T-cell (primary cell): ENCODE data around the gene ERCC3. TPM values are rescaled to one million over a fixed set of nuclear protein-coding genes. Genes with fewer than 3 reads are reported as not detected.

ENCODE experiments used
- ATAC-seq, 4 experiments: fragments of 200-7000 bp in 3 of 4; fragments of 150-1000 bp in 1 of 4; cut with Tn5 transposase; replicated peaks in 1 of 4; 1 replicate in 3 of 4; 2 replicates in 1 of 4; pipeline ENCODE4 v1.10.0; 2021; ENCODE audit warnings: moderate library complexity in 3 of 4, mild to moderate bottlenecking in 2 of 4, moderate number of reproducible peaks in 1 of 4
- CTCF ChIA-PET, 2 donors: fragments of 300-600 bp; sonication (Branson Sonifier 250); formaldehyde crosslinking; loops; one replicate each; lab custom pipeline; 2022; ENCODE audit warnings: antibody characterized with exemption in 2 of 2; lab: Charles Lee
- POLR2A ChIA-PET, 2 donors: fragments of 300-600 bp; sonication (Branson Sonifier 250); formaldehyde crosslinking; loops; one replicate each; lab custom pipeline; 2022; ENCODE audit warnings: antibody characterized with exemption in 2 of 2; lab: Charles Lee
- DNase-seq, 35 experiments: peaks; one replicate each; pipeline versions ENCODE4 v3.0.0 to v3.0.0-alpha.2; 2013 to 2023
- H3K27ac ChIP-seq: one replicate; pipeline ENCODE4 v1.5.1; 2013; ENCODE audit warnings: low read length
- H3K27me3 ChIP-seq, 2 experiments: replicated peaks in 1 of 2; 1 replicate in 1 of 2; 2 replicates in 1 of 2; pipeline versions ENCODE4 v1.6.1 to v1.7.0; 2013; ENCODE audit warnings: low read length in 1 of 2, mixed read lengths in 1 of 2; ENCODE audit not compliant: control insufficient read depth in 2 of 2, insufficient read depth in 2 of 2; ENCODE audit errors: extremely low read depth in 1 of 2
- H3K36me3 ChIP-seq, 2 donors: 1 replicate in 1 of 2; 2 replicates in 1 of 2; pipeline versions ENCODE4 v1.6.1 to v1.7.0; 2013; ENCODE audit warnings: low read length in 1 of 2; ENCODE audit not compliant: control insufficient read depth in 2 of 2, insufficient read depth in 1 of 2; ENCODE audit errors: extremely low read depth in 1 of 2
- H3K4me1 ChIP-seq, 2 experiments: 1 replicate in 1 of 2; 2 replicates in 1 of 2; pipeline versions ENCODE4 v1.6.1 to v1.7.0; 2013; ENCODE audit warnings: low read length in 2 of 2, mixed read lengths in 1 of 2; ENCODE audit not compliant: insufficient read depth in 2 of 2, control insufficient read depth in 1 of 2; ENCODE audit errors: extremely low read depth in 1 of 2
- H3K4me3 ChIP-seq, 2 donors: 1 replicate in 1 of 2; 2 replicates in 1 of 2; pipeline versions ENCODE4 v1.5.1 to v1.7.0; 2013; ENCODE audit warnings: mild to moderate bottlenecking in 2 of 2, low read length in 1 of 2, moderate library complexity in 1 of 2; ENCODE audit not compliant: control insufficient read depth in 1 of 2; ENCODE audit errors: extremely low read depth in 1 of 2
- H3K9me3 ChIP-seq: 2 replicates; pipeline ENCODE4 v1.7.0; 2013
- H3K27ac Mint-ChIP-seq, 2 donors: one replicate each; pipeline ENCODE4 v1.8.0; 2020 to 2021; ENCODE audit warnings: mild to moderate bottlenecking in 2 of 2, mixed read lengths in 2 of 2
- H3K27me3 Mint-ChIP-seq, 2 donors: one replicate each; pipeline ENCODE4 v1.8.0; 2021 to 2022; ENCODE audit warnings: mixed read lengths in 2 of 2
- H3K36me3 Mint-ChIP-seq: one replicate; pipeline ENCODE4 v1.8.0; 2021; ENCODE audit warnings: mixed read lengths
- H3K4me1 Mint-ChIP-seq, 3 donors: one replicate each; pipeline ENCODE4 v1.8.0; 2020 to 2022; ENCODE audit warnings: mixed read lengths in 3 of 3, mild to moderate bottlenecking in 1 of 3
- H3K4me3 Mint-ChIP-seq, 3 donors: one replicate each; pipeline ENCODE4 v1.8.0; 2020 to 2022; ENCODE audit warnings: mild to moderate bottlenecking in 3 of 3, mixed read lengths in 3 of 3, moderate library complexity in 3 of 3
- H3K9me3 Mint-ChIP-seq, 3 donors: one replicate each; pipeline ENCODE4 v1.8.0; 2020 to 2022; ENCODE audit warnings: mixed read lengths in 3 of 3
- WGBS: methylation state at CpG from one replicate; pipeline ENCODE4 v1.1.5; 2013; ENCODE audit warnings: missing lambda C conversion rate; ENCODE audit not compliant: insufficient coverage; 5-methylcytosine and 5-hydroxymethylcytosine counted together
- total RNA-seq, 35 experiments: library from RNA in 6 of 35; stranded (reverse) in 6 of 35; fragments of 120-200 nt in 1 of 35; gene quantifications; one replicate each; pipeline versions ENCODE4 v1.2.1 to v1.2.4 and lab custom pipeline; 2013 to 2026

ERCC3 gene
- total RNA-seq, 5 donors from 2014 or later (not counting 1 experiment from before 2014, with no cell fraction given), result 41.5 to 62.1 (median 52.3) TPM

GRCh38 chr2:127324635-127325034 lies 30.7 kb upstream of the ERCC3 start:
- Histone ChIP-seq H3K4me3 (no peak overlapping the region), H3K9me3 (peaks cover 2% of the 10 kb centered on the region), H3K4me1 (no peaks in the 10 kb centered on the region), H3K27me3 (no peaks in the 10 kb centered on the region), H3K27ac (no peak overlapping the region), H3K36me3 (peaks cover 15 to 56% of the 10 kb centered on the region in 2 donors)
- ChIA-PET POLR2A (no interaction called here), CTCF (interaction anchor here (1.0 to 1.7 kb wide), 3 partner anchors 13 to 155 kb away, joined by 3 to 10 read pairs (median 3); no protein-coding TSS in a partner anchor)
- H3K4me1 Mint-ChIP-seq, result no peaks in the 10 kb centered on the region
- no peak overlapping the region for H3K4me3 Mint-ChIP-seq
- H3K9me3 Mint-ChIP-seq, result peaks cover 6 to 9% (median 7%) of the 10 kb centered on the region in 3 donors
- H3K27me3 Mint-ChIP-seq, result no peaks in the 10 kb centered on the region
- H3K36me3 Mint-ChIP-seq, result peaks cover 52% of the 10 kb centered on the region
- ATAC-seq (no peak), DNase-seq (peak in 1 of 35 experiments; percentile 28)
- WGBS, result no CpG with 5 or more reads among the region's 3 CpGs
- H3K27ac Mint-ChIP-seq, result no peak overlapping the region

GRCh38 chr2:127321303-127321702 lies 27.4 kb upstream of the ERCC3 start:
- no peak overlapping the region for H3K4me3 Mint-ChIP-seq
- CTCF ChIA-PET, result no interaction called here

DNA sequence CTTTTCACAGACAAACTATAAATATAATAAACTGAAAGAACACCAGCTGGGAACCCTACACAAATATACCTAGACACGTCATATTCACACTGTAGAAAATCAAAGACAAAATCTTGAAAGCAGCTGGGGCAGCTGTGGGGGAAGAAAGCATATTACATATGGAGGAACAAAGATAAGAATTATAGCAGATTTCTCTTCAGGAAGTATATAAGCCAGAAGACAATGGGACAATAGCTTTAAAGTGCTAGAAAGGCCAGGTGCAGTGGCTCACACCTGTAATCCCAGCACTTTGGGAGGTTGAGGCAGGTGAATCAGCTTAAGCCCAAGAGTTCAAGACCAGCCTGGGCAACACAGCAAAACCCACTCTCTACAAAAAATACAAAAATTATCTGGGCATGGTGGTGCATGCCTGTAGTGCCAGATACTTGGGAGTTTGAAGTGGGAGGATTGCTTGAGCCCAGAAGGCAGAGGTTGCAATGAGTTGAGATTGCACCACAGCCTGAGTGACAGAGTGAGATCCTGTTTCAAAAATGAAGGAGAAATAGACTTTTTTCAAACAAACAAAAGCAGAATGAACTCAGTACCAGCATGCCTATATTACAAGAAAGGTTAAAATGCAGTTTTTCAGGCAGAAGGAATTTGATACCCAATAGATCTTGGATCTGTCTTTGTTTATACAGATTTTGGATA lies 26.8 kb upstream of the ERCC3 start:
- Histone ChIP-seq H3K4me3 (no peak overlapping the region), H3K27ac (no peak overlapping the region), H3K9me3 (peaks cover 2% of the 10 kb centered on the region), H3K36me3 (peaks cover 15 to 72% of the 10 kb centered on the region in 2 donors), H3K4me1 (no peaks in the 10 kb centered on the region), H3K27me3 (no peaks in the 10 kb centered on the region)
- Mint-ChIP-seq H3K36me3 (peaks cover 62% of the 10 kb centered on the region), H3K4me3 (peak overlapping the region in 1 of 3 donors; percentile 21), H3K27ac (no peak overlapping the region), H3K4me1 (no peaks in the 10 kb centered on the region), H3K9me3 (peaks cover 6 to 9% (median 7%) of the 10 kb centered on the region in 3 donors), H3K27me3 (no peaks in the 10 kb centered on the region)
- no CpG with 5 or more reads among the region's 1 CpG for WGBS
- CTCF ChIA-PET, result no interaction called here
- ATAC-seq (no peak), DNase-seq (no peak)
- POLR2A ChIA-PET, result no interaction called here

More at GRCh38 chr2:127321303-127321702, 27.4 kb upstream of the ERCC3 start:
- Histone ChIP-seq H3K4me1 (no peaks in the 10 kb centered on the region), H3K9me3 (peaks cover 2% of the 10 kb centered on the region), H3K4me3 (no peak overlapping the region), H3K27ac (no peak overlapping the region), H3K36me3 (peaks cover 15 to 71% of the 10 kb centered on the region in 2 donors), H3K27me3 (no peaks in the 10 kb centered on the region)
- ATAC-seq, result no peak
- no peak for DNase-seq
- POLR2A ChIA-PET, result no interaction called here
- Mint-ChIP-seq H3K36me3 (peaks cover 63% of the 10 kb centered on the region), H3K4me1 (no peaks in the 10 kb centered on the region), H3K9me3 (peaks cover 6 to 9% (median 7%) of the 10 kb centered on the region in 3 donors), H3K27me3 (no peaks in the 10 kb centered on the region), H3K27ac (no peak overlapping the region)

DNA sequence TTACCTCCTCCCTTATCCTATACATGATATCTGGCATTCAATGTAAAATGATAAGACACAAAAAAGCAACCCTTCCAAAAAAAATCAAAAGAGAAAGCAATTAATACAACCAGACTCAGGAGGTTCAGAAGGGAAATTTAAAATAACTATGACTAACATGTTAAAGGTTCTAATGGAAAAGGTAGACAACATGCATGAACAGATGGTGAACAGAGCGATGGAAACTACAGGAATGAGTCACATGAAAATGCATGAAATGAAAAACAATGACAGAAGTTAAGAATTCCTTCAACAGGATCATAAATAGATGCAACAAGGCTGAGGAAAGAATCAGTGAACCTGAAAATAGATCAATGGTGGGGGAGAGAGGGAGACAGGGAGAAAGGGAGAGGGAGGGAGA lies 26.1 kb upstream of the ERCC3 start:
- H3K27ac Mint-ChIP-seq, result no peak overlapping the region
- Histone ChIP-seq H3K36me3 (peaks cover 12 to 67% of the 10 kb centered on the region in 2 donors), H3K27ac (no peak overlapping the region), H3K4me3 (no peak overlapping the region), H3K4me1 (no peaks in the 10 kb centered on the region), H3K27me3 (no peaks in the 10 kb centered on the region), H3K9me3 (peaks cover 2% of the 10 kb centered on the region)
- H3K36me3 Mint-ChIP-seq, result peaks cover 63% of the 10 kb centered on the region
- POLR2A ChIA-PET, result interaction anchor here (0.6 to 0.7 kb wide), 4 partner anchors 11 to 159 kb away, joined by 3 to 20 read pairs (median 6); no protein-coding TSS in a partner anchor
- no peaks in the 10 kb centered on the region for H3K4me1 Mint-ChIP-seq
- CTCF ChIA-PET, result interaction anchor here in 1 of 2 donors (0.7 kb wide), 1 partner anchor 155 kb away, joined by 4 read pairs; no protein-coding TSS in a partner anchor
- H3K27me3 Mint-ChIP-seq, result no peaks in the 10 kb centered on the region
- no peak for ATAC-seq
- DNase-seq, result no peak
- no peak overlapping the region for H3K4me3 Mint-ChIP-seq
- peaks cover 6 to 9% (median 7%) of the 10 kb centered on the region in 3 donors for H3K9me3 Mint-ChIP-seq
- WGBS, result no CpG with 5 or more reads among the region's 1 CpG

- Mint-ChIP-seq H3K4me1 (no peaks in the 10 kb centered on the region), H3K4me3 (no peak overlapping the region), H3K36me3 (peaks cover 61% of the 10 kb centered on the region), H3K27ac (no peak overlapping the region), H3K27me3 (no peaks in the 10 kb centered on the region), H3K9me3 (no peaks in the 10 kb centered on the region)
- 100% methylated on average over 1 of the region's 7 CpGs for WGBS
- no peaks in the 10 kb centered on the region for H3K27me3 ChIP-seq
- ATAC-seq (no peak), DNase-seq (no peak)
- H3K4me1 ChIP-seq, result no peaks in the 10 kb centered on the region
- H3K27ac ChIP-seq, result no peak overlapping the region
- POLR2A ChIA-PET, result no interaction called here
- H3K36me3 ChIP-seq, result peaks cover 2 to 74% of the 10 kb centered on the region in 2 donors
- CTCF ChIA-PET, result no interaction called here
- H3K9me3 ChIP-seq, result no peaks in the 10 kb centered on the region
- H3K4me3 ChIP-seq, result no peak overlapping the region
These were observed 20.4 kb upstream of the ERCC3 start for GRCh38 chr2:127314193-127314988.

GRCh38 chr2:127313406-127313805 lies 19.5 kb upstream of the ERCC3 start:
- H3K9me3 Mint-ChIP-seq, result no peaks in the 10 kb centered on the region
- no peaks in the 10 kb centered on the region for H3K9me3 ChIP-seq
- no peak for DNase-seq
- ChIA-PET POLR2A (no interaction called here), CTCF (no interaction called here)
- no peak overlapping the region for H3K4me3 Mint-ChIP-seq
- H3K27ac Mint-ChIP-seq, result no peak overlapping the region
- no peaks in the 10 kb centered on the region for H3K4me1 ChIP-seq
- H3K4me1 Mint-ChIP-seq, result no peaks in the 10 kb centered on the region
- no peak for ATAC-seq
- H3K4me3 ChIP-seq, result no peak overlapping the region
- H3K27ac ChIP-seq, result no peak overlapping the region
- WGBS, result no CpG with 5 or more reads among the region's 3 CpGs
- no peaks in the 10 kb centered on the region for H3K27me3 Mint-ChIP-seq
- peaks cover 58% of the 10 kb centered on the region for H3K36me3 Mint-ChIP-seq
- no peaks in the 10 kb centered on the region for H3K27me3 ChIP-seq
- peaks cover 8 to 75% of the 10 kb centered on the region in 2 donors for H3K36me3 ChIP-seq
